NCI-H748 (cell line): Measurements from ENCODE around the gene SMG1.
"Not testable (repeated sequence)": the region's sequence is repeated elsewhere in the genome, so short reads cannot be mapped to it uniquely, and the experiment has no call there.

Experiments used
- DNase-seq: peaks from one replicate; lab custom pipeline; 2025; ENCODE audit not compliant: unreplicated experiment; lab: John Stamatoyannopoulos, UW

Gene SMG1

DNA sequence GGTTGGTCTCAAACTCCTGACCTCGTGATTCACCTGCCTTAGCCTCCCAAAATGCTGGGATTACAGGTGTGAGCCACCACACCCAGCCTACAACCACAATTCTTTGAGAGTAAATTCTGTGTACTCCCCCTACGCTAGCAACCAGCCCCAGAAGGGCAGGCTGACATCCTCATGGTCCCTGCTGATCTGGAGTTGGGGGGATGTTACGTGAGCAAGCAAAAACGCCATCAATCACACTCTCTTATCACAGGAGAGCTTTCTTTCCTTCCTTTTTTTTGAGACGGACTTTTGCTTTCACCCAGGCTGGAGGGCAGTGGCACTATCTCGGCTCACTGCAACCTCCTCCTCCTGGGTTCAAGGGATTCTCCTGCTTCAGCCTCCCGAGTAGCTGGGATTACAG, 154.0 kb downstream of the SMG1 start:
- not testable (repeated sequence) for DNase-seq

DNA sequence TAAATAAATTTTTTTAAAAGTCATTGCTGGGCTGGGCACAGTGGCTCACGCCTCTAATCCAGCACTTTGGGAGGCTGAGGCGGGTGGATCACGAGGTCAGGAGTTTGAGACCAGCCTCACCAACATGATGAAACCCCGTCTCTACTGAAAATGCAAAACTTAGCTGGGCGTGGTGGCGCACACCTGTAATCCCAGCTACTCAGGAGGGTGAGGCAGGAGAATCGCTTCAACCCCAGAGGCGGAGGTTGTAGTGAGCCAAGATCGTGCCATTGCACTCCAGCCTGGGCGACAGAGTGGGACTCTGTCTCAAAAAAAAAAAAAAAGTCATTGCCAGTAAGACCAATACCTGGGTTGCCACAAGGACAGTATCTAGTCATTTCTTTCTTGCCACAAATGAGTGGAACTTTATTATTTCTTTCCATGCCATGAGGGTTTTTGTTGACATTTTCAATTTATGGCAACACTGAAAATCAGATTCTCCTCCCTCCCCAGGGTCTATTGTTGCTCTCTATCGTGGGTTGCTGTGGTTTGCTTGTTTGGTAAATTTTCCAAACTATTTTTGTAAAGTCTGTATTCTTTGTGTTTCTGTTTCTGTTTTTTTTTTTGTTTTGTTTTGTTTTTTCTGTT, 155.8 kb downstream of the SMG1 start:
- DNase-seq = not testable (repeated sequence)

- not testable (repeated sequence) for DNase-seq
Observed at GRCh38 chr16:18767217-18767616, 159.0 kb downstream of the SMG1 start.

GRCh38 chr16:18762713-18763112, 163.5 kb downstream of the SMG1 start:
- not testable (repeated sequence) for DNase-seq

DNA sequence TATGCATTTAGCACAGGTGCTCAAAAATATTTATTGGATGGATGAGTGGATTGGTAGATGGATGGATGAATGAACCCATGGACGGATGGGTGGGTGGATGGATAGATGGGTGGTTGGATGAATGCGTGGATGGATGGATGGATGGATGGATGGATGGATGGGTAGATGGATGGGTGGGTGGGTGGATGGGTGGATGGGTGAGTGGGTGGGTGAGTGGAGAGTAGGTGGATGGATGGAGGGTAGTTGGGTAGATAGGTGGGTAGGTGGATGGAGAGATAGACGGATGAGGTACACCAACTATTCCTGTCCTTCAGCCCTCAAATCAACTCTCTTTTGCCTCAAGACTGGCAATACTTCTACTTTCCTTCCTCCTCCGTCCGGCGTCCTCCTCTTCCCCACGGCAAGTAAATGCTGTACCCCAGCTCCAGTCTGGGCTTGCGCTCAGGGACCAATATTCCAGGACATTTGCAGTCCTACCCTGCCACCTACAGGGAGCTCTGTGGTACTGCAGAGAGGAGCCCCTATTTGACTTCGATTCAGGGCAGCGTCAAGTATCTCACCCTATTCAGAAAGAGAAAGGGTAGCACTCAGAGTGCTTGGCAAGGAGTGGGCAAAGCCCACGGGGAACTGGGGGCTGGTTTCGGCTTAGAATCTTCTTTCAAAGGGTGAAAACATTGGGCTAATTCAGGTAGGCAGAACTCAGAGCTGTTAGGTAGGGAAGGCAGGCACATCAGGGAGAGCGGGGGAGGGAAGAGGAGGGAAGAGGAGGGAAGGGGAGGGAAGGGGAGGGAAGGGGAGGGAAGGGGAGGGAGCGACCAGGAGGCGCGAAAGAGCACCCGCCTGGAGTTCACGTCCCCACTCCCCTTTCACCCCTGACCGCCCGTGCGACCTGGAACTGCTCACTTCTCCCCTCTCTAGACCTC, 166.3 kb downstream of the SMG1 start:
- peak; percentile 24 for DNase-seq

DNA sequence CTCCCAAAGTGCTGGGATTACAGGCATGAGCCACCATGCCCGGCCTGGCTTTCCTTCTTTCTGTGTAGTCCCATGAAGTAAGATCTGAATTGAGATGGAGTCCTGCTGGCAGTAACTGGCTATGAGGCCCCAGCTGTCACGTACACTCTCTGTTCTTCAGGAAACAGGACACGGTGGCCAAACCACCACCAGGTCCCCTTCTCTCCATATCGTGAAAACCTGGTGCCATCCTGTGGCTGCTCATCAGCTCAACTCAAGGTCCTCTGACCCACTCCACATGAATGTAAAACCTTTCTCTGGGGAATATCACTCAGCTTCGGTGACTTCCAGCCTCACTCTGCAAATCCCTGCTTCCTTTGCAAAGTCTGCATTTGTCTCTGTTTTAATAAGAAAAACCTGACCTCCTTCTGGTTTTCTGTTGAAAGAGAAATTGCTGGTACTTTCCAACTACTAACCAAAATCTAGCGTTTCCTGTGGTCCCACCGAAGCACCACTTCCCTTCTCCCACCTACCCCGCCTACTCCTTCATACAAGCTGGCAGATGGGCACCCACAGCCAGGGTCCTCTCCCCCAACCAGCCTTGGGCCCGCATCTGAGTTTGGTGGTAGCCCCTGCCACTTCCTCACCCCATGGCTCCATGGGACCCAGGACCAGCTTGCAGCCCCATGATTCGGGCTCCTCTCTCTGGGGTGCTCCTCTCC, 168.1 kb downstream of the SMG1 start:
- not testable (repeated sequence) for DNase-seq

- DNase-seq = not testable (repeated sequence)
Observed at GRCh38 chr16:18756639-18757038, 169.6 kb downstream of the SMG1 start.
